Hematopoietic multipotent progenitor cell (in vitro differentiated cells): ENCODE results near the gene AK5. TPM values are rescaled to one million over a fixed set of nuclear protein-coding genes. Genes with fewer than 3 reads are reported as not detected.

Experiments
- DNase-seq, 3 donors: peaks; one replicate each; pipeline ENCODE4 v3.0.0-alpha.2; 2011 to 2015; ENCODE audit warnings: low read depth in 2 of 3, low spot score in 2 of 3
- small RNA-seq: library from RNA; depleted of rRNA; stranded (forward); fragments of <200 nt; gene quantifications from one replicate; pipeline ENCODE3, GENCODE V24; 2012
- total RNA-seq: library from RNA; depleted of rRNA; stranded (reverse); fragments of >200 nt; gene quantifications from one replicate; pipeline ENCODE4 v1.2.3, GENCODE V29; 2012

Gene AK5
- total RNA-seq, 1 donor: 0.54 TPM

GRCh38 chr1:77565321-77565720 is 283.5 kb downstream of the AK5 start:
- DNase-seq: no peak

GRCh38 chr1:77571642-77572041 is 289.8 kb downstream of the AK5 start:
- no peak for DNase-seq

GRCh38 chr1:77579547-77579946 is 297.7 kb downstream of the AK5 start:
- no peak for DNase-seq

- no peak for DNase-seq
Observed at GRCh38 chr1:77582905-77583304, 301.1 kb downstream of the AK5 start.

GRCh38 chr1:77583483-77583882 is 301.7 kb downstream of the AK5 start:
- DNase-seq: no peak

GRCh38 chr1:77584884-77585283 is 303.1 kb downstream of the AK5 start:
- no peak for DNase-seq

GRCh38 chr1:77585610-77586314 is 303.9 kb downstream of the AK5 start:
- no peak for DNase-seq

- DNase-seq: no peak
Observed at GRCh38 chr1:77589231-77589630, 307.4 kb downstream of the AK5 start.

- no peak for DNase-seq
Observed at GRCh38 chr1:77590651-77591050, 308.8 kb downstream of the AK5 start.

- no peak for DNase-seq
Observed at GRCh38 chr1:77592906-77593305, 311.1 kb downstream of the AK5 start.

- no peak for DNase-seq
Observed at GRCh38 chr1:77594366-77595112, 312.7 kb downstream of the AK5 start.

- no peak for DNase-seq
Observed at GRCh38 chr1:77597310-77597709, 315.5 kb downstream of the AK5 start.

- peak in 2 of 3 donors; percentile 31 to 77 for DNase-seq
Observed at GRCh38 chr1:77605246-77606026, 323.6 kb downstream of the AK5 start.

- DNase-seq: peak in 1 of 3 donors; percentile 29
Observed at GRCh38 chr1:77608893-77609292, 327.1 kb downstream of the AK5 start.

Small RNA genes lying within 50 kb of the gene (small RNA-seq; reads per million reads assigned to genes)
- gene RNU7-8P: not detected

Other genes starting within 250 kb of the AK5 start
- gene PIGK, start 62.6 kb upstream of the AK5 start, total RNA-seq: 12.7 TPM